GM15510 (cell line): ENCODE measurements around the gene ENAM.

ENCODE experiments used
- POLR2A ChIP-seq: IDR thresholded peaks from 3 replicates; pipeline ENCODE4 v1.6.1; 2011; ENCODE audit warnings: borderline replicate concordance; ENCODE audit not compliant: insufficient read length; ENCODE audit errors: extremely low read depth

Gene ENAM

GRCh38 chr4:70613306-70614183 is 15.0 kb upstream of the ENAM start:
- no peak for TF ChIP-seq POLR2A

- TF ChIP-seq POLR2A, result no peak
Observed at GRCh38 chr4:70614184-70614555, 14.4 kb upstream of the ENAM start.

- TF ChIP-seq POLR2A, result no peak
Observed at GRCh38 chr4:70619288-70619687, 9.3 kb upstream of the ENAM start.

GRCh38 chr4:70619778-70620177 is 8.8 kb upstream of the ENAM start:
- TF ChIP-seq POLR2A, result no peak

- TF ChIP-seq POLR2A, result no peak
Observed at GRCh38 chr4:70623323-70623722, 5.2 kb upstream of the ENAM start.

- no peak for TF ChIP-seq POLR2A
Observed at GRCh38 chr4:70624226-70624793, 4.2 kb upstream of the ENAM start.

- no peak for TF ChIP-seq POLR2A
Observed at GRCh38 chr4:70627620-70628019, 924 bp upstream of the ENAM start.

- no peak for TF ChIP-seq POLR2A
Observed at GRCh38 chr4:70629469-70630090, 1.0 kb downstream of the ENAM start.

GRCh38 chr4:70630162-70630561 is 1.6 kb downstream of the ENAM start:
- TF ChIP-seq POLR2A, result no peak

- TF ChIP-seq POLR2A, result no peak
Observed at GRCh38 chr4:70632028-70632427, 3.5 kb downstream of the ENAM start.

GRCh38 chr4:70634482-70634881 is 5.9 kb downstream of the ENAM start:
- no peak for TF ChIP-seq POLR2A

- TF ChIP-seq POLR2A, result no peak
Observed at GRCh38 chr4:70637239-70637913, 8.8 kb downstream of the ENAM start.

- TF ChIP-seq POLR2A, result no peak
Observed at GRCh38 chr4:70640192-70640591, 11.6 kb downstream of the ENAM start.

- no peak for TF ChIP-seq POLR2A
Observed at GRCh38 chr4:70651864-70652506, 23.4 kb downstream of the ENAM start.

GRCh38 chr4:70654605-70655011 is 26.1 kb downstream of the ENAM start:
- TF ChIP-seq POLR2A, result no peak

- no peak for TF ChIP-seq POLR2A
Observed at GRCh38 chr4:70657326-70657725, 28.8 kb downstream of the ENAM start.

GRCh38 chr4:70658418-70658817 is 29.9 kb downstream of the ENAM start:
- TF ChIP-seq POLR2A, result no peak
